UCSD-AML1 (cell line): Measurements from ENCODE around the gene UGT1A5.

Source experiments
- DNase-seq: peaks from one replicate; lab custom pipeline; 2025; ENCODE audit not compliant: unreplicated experiment; lab: John Stamatoyannopoulos, UW

The UGT1A5 gene

DNA sequence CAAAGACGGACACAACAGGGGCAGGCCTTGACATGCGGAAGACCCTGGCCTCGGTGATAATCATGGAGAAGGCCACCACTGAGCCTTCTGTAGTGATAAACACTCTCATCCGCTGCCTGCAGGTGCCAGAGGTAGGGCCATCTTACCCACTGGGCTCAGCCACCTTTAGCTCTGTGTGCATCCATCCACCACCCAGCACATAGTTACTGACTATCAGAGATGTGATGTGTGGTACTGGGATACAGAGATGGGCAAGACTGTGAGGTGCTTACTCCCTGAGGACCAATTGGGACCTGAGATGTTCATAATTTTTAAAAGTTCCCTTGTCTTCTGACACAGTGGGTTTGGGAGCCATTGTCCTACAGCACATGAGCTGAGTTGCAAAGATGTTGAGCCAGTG, 67.0 kb downstream of the UGT1A5 start:
- no peak for DNase-seq

DNA sequence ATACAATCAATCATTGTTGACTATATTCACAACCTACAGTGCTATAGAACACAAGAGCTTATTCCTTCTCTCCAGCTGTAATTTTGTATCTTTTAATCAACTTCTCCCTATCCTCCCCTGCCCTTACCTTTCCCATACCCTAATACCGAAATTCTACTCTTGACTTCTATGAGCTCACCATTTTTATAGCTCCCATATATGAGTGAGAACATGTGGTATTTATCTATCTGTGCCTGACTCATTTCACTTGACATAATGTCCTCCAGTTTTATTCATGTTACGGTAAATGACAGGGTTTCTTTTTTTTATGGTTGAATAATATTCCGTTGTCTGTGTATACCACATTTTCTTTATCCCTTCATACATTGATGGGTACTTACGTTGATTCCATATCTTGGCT, 68.1 kb downstream of the UGT1A5 start:
- DNase-seq: no peak

DNA sequence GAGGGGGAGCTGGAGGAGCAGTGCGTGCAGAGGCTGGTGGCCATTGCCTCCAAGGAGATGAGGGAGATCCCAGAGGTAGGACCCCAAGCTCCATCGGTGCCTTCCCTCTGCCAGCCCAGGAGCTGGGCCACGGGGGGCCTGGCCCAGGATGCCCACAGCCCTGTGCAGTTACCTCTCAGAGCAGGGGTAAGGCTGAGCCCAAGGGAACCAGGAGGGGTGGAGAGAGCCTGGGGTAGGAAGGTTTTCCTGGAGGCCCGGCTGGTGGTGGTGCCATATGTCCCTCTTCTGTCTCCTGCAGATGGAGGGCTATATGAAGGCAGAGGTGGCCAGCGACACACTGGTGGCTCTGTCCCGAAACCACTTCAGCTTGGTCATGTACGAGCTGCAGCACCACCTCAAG, 76.8 kb downstream of the UGT1A5 start:
- no peak for DNase-seq

DNA sequence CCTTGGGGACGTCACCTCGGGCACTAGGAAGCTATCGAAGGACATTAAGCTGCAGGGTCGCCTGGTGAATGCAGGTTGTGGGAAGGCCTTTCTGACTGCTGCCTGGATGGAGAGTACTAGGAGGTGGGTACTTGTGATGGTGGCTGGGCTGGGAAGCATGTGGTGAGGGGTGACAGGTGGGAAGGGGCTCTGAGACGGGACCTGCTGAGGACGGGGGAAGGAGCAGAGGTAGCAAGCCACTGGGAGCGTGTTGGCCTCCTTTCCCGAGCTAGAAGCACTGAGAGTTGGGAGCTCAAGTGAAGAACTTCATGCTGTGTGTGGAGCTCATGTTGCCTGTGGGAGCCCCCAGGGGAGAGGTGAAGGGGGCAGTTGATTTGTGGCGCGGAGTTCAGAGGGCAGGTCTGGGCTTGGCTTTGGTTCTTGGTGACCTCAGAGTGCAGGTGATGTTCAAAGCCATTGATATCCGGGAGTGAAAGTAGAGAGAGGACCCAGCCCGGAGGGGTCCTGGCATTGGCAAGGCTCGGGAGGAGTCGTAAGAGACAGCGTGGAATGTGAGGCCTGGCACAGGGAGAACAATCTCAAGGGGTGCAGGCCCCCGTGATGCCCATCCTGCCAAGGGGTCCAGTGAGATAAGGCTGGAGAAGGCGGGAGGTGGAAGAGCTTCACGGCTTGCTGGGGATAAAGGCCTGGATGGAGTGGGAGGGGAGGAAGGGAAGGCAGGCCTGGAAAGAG, 78.6 kb downstream of the UGT1A5 start:
- no peak for DNase-seq

DNA sequence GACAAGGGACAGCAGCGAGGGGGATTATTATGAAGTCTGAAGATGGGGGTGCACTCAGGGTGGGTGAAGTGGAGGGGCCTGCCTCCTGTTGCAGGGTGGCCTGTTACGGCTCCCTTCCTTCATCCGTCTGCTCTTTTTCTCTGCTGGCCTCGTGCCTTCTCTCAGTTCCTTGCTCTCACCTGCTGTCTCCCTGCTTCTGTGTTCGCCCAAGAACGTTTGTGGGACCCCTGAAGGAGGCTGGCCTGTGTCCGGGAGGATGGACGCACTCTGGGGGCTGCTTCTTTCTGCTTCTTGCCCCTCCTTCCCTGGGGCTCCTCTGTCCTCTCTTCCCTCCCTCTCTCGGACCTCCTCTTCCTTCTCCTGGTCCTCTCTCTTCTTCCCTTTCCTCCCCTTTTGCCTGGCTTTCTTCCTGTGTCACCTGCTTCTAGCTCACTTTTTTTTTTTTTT, 79.2 kb downstream of the UGT1A5 start:
- no peak for DNase-seq

DNA sequence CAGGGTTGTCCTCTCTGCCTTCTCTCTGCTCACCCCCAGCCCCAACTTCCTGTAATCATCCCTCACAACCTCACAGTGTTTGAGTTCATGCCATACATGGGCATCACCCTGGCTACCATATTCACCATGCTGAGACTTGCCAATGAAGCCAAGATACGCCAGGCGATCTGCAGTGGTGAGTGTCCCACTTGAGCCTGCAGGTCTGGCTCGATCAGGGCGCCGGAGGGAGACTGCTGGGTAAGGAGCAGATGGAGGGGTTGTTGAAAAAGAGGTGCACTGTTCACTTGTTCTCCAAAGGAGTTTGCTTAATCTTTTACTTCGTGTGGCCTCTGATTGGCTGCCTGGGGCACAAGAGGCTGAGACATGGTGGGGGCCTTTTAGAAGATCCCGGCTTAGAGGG, 80.0 kb downstream of the UGT1A5 start:
- DNase-seq: no peak

DNA sequence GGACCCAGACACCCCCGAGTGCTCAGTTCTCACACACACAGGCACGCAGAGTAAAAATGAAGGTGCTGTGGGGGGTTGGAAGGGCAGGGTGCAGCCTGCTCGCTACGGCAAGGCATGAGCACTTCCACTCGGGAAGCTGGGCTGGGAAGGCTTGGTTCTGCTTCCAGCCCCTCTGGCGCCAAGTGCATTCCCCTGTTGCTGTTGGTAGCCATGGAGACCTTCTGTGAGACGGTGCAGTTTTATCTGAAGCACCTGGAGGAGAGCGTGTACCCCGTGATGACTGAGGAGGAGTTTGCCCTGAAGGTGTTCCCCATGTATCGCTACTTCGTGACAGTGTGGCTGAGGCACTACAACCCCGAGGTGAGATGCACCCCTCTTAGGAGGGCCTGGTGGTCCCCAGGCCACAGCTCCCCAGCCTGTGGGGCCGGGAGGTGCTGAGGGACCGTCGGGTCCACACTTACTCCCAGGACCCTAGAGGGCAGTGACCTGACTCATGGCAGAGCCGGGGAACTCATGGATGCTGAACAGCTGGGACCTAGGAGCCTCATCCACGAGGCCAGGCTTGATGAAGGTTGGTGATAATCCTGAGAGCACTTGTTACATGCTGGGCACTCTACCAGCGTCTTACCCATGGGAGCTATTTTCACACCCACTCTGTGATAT, 80.9 kb downstream of the UGT1A5 start:
- DNase-seq: no peak

DNA sequence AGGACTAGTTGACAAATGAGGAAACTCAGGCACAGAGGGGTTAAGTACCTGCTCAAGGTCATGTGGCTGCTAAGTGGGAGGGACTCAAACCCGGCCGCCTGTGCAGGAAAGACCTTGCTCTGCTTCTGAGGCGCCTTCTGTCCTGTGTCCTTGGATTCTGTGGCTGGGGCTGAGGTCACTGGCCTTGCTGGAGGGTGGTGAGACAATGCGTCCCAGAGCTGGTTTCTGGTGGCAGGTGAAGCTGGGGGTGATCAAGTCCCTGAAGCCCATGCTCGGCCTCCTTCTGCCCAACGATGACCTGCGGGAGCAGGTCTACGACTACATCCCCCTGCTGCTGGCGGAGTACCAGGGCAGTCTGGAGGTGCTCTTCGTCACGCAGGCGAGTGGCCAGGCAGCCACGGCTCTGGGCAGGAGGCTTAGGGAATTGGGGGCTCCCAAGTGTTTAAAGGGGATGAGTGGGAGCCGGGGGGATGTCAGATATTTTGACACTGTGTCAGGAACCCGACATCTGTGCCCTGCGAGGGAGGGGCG, 81.5 kb downstream of the UGT1A5 start:
- DNase-seq: no peak

DNA sequence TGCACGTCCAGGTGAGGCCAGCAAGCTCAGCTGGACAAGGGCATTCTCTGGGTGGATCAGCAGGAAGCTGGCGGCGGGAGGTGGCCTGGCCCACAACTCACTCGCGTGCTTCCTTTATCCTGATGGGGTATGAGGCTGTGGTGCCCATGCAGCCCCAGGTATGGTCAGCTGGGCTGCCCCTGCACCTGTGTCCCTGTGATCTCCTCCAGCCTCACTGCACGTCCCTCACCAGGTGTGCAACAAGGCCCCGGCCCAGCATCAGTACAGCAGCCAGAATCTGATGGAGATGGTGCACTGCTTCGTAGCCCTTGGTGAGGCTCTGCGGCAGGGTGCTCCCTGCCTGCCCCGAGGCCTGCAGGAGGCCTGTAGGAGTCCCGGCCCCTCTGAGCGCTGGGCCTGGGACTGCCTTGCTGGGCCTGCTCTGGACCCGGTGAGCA, 83.0 kb downstream of the UGT1A5 start:
- DNase-seq: no peak

DNA sequence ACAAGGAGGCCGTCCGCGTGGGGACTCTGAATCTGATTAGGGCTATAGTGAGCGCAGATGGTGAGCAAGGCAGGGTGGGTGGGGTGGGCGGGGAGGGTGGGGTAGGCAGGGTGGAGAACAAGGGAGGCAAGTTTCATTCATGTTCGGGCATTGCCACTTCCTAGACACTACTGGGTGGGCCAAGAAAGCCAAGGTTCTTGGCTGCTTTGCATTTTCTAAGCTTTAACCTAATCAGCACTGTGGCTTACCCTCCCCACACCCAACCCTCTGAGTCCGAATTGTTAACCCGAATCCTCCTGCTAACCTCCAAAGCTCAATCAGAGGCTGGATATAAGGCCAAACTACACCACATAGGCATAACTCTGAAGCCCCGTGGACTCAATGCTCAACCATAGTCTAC, 83.5 kb downstream of the UGT1A5 start:
- no peak for DNase-seq

DNA sequence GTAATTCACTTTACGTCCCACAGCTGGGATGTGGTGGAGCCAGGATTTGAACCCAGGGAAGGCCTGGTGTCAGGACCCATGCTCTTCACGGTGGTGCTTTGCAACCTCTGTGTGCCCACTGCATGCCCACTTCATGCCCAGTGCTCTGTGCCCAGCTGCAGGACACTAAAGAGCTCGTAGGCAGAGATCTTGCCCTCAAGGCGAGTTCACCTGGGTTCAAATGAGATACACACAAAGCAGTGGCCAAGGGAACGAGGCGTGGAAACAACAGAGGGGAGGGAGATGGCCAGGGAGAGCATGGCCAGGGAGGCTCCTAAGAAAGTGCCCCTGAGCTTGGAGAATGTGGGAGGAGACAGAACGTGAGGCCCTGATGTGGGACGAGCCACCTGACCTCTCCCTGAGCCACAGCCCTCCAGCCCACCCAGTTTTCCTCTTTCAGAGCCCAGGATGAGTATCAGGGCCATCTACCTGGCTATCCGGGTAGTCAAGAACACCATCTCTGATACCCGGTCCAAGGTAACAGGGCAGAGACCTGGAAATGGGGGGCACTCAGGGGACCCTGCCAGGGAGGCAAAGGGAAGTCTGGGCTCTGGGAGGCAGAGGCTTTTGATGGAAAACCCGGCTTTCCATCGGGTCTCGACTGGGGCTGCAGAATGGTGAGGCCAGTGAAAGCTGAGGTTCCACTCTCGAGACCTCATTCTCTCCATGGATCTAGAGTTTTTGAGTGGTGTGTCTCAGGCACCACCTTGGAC, 85.8 kb downstream of the UGT1A5 start:
- DNase-seq: no peak

DNA sequence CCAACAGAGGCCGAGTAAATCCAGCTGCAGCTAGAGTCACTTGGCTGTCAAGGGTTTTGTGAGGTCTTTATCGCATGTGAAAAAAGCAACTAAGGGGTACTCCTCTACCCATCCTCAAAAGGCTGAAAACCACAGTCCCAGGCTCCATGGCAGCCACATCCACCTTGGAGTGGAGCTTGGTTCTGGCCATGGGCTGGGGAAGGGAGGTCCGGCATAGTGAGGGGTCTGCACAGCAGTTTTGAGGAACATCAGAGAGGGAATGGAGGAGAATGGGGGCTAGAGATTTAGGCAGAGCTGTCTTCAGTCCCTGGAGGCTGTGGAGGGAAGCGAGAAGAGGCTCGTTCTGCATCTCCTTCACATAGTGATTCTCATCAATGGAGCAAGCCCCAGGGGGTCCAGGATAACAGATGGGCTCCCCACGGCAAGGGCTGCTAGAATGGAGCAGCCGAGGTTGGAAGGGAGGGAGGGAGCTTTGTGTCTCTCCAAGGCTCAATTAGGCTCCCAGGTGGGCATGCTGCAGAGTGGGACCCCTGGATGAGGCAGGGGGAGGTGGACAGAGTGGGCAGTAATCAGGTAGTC, 86.5 kb downstream of the UGT1A5 start:
- DNase-seq: no peak

DNA sequence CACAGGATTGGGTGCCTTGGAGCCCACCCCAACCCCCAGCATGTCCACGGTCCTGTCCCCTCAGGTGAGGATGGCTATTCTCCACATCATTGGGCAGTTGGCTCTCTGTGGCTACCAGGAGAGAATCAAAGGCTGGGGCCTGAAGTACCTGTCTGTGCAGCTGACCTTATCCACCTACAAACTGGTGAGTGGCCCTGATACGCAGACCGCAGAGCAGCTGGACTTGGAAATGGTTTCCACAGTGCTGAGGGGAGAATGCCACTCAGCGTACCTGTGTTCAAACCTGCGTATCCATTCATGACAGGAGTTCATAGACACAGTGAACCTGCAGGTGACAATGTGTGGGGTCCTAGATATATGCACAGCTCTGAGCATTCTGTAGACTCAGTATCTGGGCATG, 87.0 kb downstream of the UGT1A5 start:
- no peak for DNase-seq

DNA sequence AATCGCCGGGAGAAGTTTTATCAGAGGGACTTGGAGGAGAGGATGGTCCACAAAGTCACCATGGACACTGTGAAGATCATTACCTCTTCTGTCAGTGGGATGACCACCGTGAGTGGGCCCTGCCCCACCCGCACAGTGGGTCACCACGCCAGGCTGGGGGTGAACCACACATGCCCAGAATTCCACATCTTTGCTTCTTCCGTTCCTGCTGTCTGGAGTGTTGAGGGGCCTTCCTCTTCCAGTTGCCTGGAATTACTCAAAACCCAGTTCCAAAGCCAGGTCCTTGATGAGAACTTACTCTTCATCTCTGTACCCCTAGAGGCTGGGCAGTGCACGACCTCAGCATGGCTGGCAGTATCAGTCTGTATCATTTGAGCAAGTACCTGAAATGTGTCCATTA, 87.5 kb downstream of the UGT1A5 start:
- DNase-seq: no peak

DNA sequence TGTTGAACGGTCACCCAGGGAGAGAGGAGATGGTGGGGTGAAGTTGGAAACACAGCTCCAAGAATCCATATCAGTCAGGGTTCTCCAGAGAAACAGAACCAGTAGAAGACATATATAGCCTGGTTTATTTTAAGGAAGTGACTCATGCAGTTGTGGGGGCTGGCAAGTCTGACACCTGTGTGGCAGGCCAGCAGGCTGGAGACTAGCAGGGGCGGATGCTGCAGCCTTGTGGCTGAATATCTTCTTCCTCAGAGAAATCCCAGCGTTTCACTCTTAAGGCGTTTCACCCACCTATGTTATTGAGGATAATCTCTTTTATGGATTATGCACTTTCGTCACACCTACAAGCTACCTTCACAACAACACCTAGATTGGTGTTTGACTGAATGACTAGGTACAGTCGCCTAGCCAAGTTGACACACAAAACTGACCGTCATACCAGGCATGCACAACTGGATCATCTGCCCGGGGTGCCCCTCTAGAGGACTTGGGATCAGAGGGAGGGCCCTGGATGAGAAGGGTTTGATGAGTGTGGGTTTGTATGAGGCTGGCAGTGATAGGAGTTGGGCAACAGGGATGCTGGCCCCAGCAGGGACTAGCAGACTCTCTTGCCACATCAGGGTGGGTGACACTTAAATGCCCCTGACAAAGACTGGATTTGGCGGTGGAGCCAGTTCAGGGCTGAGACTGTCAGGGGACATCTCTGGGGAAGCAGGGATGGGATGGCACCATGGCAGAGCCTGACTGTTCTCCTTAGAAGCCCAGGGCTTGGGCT, 88.8 kb downstream of the UGT1A5 start:
- DNase-seq: no peak

DNA sequence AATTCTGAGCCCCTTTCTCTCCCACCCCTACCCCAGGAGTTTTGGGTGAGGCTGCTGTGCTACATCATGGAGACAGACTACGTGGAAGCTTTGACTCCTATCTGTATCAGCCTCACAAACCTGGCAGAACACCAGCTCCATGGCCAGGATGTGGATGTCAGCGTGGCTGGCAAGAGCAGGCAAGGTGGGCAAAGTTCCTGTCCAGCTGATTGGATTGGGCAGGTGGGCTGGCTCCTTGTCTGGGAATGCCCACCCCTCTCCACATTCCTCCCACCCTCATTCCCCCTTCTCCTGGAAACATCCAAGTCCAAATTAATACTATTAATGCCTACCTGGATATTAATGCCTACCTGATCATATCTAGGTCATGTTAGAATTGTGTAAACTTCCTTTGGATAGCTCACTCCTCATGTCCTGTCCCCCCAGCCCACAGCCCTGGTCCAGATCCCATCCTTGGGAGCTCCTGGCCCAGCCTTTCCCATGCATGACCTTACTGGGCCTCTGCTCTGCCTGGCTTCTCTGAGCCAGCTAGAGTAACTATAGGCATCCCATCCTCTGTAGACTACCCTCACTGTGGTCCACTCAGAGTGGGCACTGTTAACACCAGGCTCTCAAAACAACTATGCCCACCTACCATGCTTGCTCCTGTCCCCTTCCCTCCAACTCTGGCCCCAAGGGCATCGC, 89.6 kb downstream of the UGT1A5 start:
- DNase-seq: no peak

DNA sequence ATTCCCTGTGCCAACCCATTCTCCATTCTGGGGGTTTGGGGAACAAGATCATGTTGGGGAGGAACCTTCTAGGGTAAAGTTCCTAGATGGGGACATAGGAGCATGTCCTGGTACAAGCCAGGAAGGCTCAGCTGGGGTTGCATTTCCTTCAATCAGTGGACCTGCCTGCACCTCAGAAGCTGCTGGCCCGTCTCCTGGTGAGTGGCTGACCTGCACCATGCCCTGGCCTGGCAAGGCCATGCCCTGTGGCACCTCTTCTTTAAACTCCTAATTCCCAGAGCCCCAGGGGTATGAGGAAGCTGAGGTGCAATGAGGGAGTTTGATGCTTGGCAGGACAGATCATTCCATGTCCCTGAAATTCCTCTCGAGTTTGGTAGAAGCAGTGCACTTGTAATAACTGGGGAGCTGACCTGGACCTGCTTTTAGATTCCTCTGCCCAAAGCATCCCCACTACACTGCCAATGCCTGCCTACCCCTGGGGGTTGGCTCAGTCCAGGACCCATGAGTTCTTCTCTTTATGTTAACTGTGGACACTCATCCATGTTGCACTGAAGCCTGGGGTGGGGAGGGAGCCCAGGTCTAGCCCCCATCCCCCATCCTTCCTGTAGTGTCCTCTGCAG, 90.7 kb downstream of the UGT1A5 start:
- no peak for DNase-seq

DNA sequence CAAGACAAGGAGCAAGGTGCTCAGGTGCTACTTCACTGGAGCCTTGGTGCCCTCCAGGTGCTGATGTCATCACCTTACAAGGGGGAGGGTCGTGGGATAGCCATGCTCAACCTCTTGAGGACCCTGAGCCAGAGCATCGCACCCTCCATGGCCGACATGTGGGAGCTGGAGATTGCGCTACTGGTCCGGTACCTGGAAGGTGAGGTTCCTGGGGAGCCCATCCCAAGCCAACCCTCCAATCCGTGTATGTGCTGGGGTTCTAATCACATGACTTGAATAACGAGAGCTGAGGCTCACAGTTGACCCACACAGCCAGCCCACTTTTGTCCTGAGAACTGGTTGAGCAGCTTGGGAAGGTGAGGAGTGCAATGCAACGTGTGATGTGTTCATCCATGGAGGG, 91.3 kb downstream of the UGT1A5 start:
- no peak for DNase-seq

DNA sequence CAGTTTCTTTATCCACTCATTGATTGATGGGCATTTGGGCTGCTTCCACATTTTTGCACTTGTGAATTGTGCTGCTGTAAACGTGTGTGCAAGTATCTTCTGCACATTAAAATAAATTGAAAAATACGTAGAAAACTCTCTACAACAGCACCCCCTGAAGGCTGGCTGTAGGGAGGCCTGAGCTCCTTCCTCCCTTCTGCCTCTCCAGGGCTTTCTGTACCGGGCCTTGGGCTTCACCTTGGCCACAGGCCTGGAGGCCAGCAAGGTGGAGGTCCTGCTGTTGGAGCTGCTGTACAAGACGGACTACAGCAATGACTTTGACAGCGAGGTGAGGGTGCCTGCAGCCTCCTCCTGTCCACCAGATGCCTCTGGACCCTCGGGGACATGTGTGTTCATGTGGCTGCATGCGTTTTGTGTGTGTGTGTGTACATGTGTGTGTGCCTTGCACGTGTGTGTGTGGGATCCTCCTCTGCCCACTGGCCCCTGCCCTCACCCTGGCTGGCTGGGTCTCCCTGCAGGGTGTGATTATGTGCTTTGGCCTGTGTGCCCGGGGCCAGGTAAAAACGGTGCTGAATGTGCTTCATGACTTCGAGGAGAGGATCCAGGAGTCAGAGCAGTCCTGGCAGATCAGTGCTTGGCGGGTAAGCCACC, 94.6 kb downstream of the UGT1A5 start:
- no peak for DNase-seq
